A549 (cell line): ENCODE measurements around the gene ZNF585A. TPM values are rescaled to one million over a fixed set of nuclear protein-coding genes. Genes with fewer than 3 reads are reported as not detected.
A peak's percentile ranks its signal among the peaks of the same experiment; 100 is the strongest.

Experiments used
- ATAC-seq, 2 experiments: fragments of 200-7000 bp in 1 of 2; fragments of >200 bp in 1 of 2; cut with Nextera tagmentation in 1 of 2; cut with Tn5 transposase in 1 of 2; 3 replicates each; pipeline versions ENCODE4 v1.8.0 to v1.9.1; 2018 to 2020; ENCODE audit warnings: mild to moderate bottlenecking in 1 of 2, moderate library complexity in 1 of 2
- CTCF ChIA-PET: fragments of 300-600 bp; sonication (Branson Sonifier 250); formaldehyde crosslinking; extraction: SDS; loops from one replicate; lab custom pipeline; 2021; ENCODE audit warnings: antibody characterized with exemption, inconsistent platforms; lab: Yijun Ruan, JAX
- POLR2A ChIA-PET: fragments of 350-600 bp; formaldehyde crosslinking; extraction: SDS; loops from one replicate; lab custom pipeline; 2021; ENCODE audit warnings: antibody characterized with exemption, inconsistent platforms; lab: Yijun Ruan, JAX
- DNase-seq, 2 experiments: peaks; one replicate each; pipeline versions ENCODE4 v3.0.0 to v3.0.0-alpha.2; 2011 to 2016; ENCODE audit warnings: low read depth in 1 of 2, low spot score in 1 of 2
- FAIRE-seq: peaks from 2 replicates; lab custom pipeline; 2011; peaks lifted over from hg19 to GRCh38; lab: Jason Lieb, UNC
- H3K27ac ChIP-seq, 2 experiments: fragments of >200 bp; sonication (Bioruptor Twin); formaldehyde crosslinking; 3 replicates each; pipeline ENCODE4 v1.5.1; 2016 to 2017
- H3K4me1 ChIP-seq: fragments of >200 bp; sonication (Bioruptor Twin); formaldehyde crosslinking; 3 replicates; pipeline ENCODE4 v1.6.1; 2016
- H3K4me2 ChIP-seq: fragments of >200 bp; sonication (Bioruptor Twin); formaldehyde crosslinking; 3 replicates; pipeline ENCODE4 v1.6.1; 2016
- H3K4me3 ChIP-seq: fragments of >200 bp; sonication (Bioruptor Twin); formaldehyde crosslinking; 3 replicates; pipeline ENCODE4 v1.5.1; 2016
- H3K9me3 ChIP-seq: fragments of >200 bp; sonication (Bioruptor Twin); formaldehyde crosslinking; 3 replicates; pipeline ENCODE4 v1.6.1; 2016
- CBX8 ChIP-seq: fragments of 200-600 bp; sonication (generic); IDR thresholded peaks from 2 replicates; pipeline ENCODE4 v1.6.1; 2016
- CEBPB ChIP-seq, 2 experiments: fragments of >200 bp in 1 of 2; sonication (Bioruptor Twin) in 1 of 2; formaldehyde crosslinking in 1 of 2; IDR thresholded peaks; 2 replicates each; pipeline ENCODE4 v1.6.1; 2012 to 2016
- FOSL2 ChIP-seq, 2 experiments: fragments of 450-650 bp in 1 of 2; fragments of >200 bp in 1 of 2; sonication (Bioruptor Twin) in 1 of 2; formaldehyde crosslinking; IDR thresholded peaks; 2 replicates each; pipeline versions ENCODE4 v1.5.0 to v1.6.1; 2016 to 2020; ENCODE audit warnings: mild to moderate bottlenecking in 1 of 2, moderate library complexity in 1 of 2
- GATA3 ChIP-seq: IDR thresholded peaks from 2 replicates; pipeline ENCODE4 v1.6.1; 2012; ENCODE audit warnings: borderline replicate concordance
- HOXA7 ChIP-seq: fragments of 250-450 bp; sonication (Bioruptor Pico); IDR thresholded peaks from 2 replicates; pipeline ENCODE4 v1.5.0; 2020; ENCODE audit warnings: mild to moderate bottlenecking, moderate library complexity
- HOXB13 ChIP-seq: fragments of 250-450 bp; sonication (Bioruptor Pico); IDR thresholded peaks from 2 replicates; pipeline ENCODE4 v1.5.0; 2020; ENCODE audit warnings: low read depth, mild to moderate bottlenecking, moderate library complexity
- HOXB5 ChIP-seq: fragments of 250-450 bp; sonication (Bioruptor Pico); IDR thresholded peaks from 2 replicates; pipeline ENCODE4 v1.5.0; 2020; ENCODE audit warnings: mild to moderate bottlenecking, moderate library complexity
- JUN ChIP-seq, 2 experiments: fragments of >200 bp; sonication (Bioruptor Twin); formaldehyde crosslinking; IDR thresholded peaks; 2 replicates in 1 of 2; 3 replicates in 1 of 2; pipeline ENCODE4 v1.6.1; 2016 to 2017
- KDM1A ChIP-seq: fragments of 200-600 bp; sonication (generic); IDR thresholded peaks from 2 replicates; pipeline ENCODE4 v1.6.1; 2016; ENCODE audit warnings: low read depth, mild to moderate bottlenecking
- MYC ChIP-seq: IDR thresholded peaks from 2 replicates; pipeline ENCODE4 v1.6.1; 2012; ENCODE audit warnings: mild to moderate bottlenecking, inconsistent platforms, low read length, improper control_type of control experiment, borderline replicate concordance
- NPAS2 ChIP-seq: fragments of 250-450 bp; sonication (Bioruptor Pico); IDR thresholded peaks from 2 replicates; pipeline ENCODE4 v1.8.0; 2022; ENCODE audit warnings: mild to moderate bottlenecking, moderate library complexity, borderline replicate concordance
- PHF8 ChIP-seq: fragments of 200-600 bp; sonication (generic); IDR thresholded peaks from 2 replicates; pipeline ENCODE4 v1.6.1; 2016; ENCODE audit warnings: low read depth, mild to moderate bottlenecking, antibody characterized with exemption, moderate library complexity, borderline replicate concordance
- RCOR1 ChIP-seq: fragments of 150-350 bp; IDR thresholded peaks from 2 replicates; pipeline ENCODE4 v1.6.1; 2014; ENCODE audit warnings: antibody characterized with exemption, low read length, low read depth
- RFX5 ChIP-seq: fragments of 450-650 bp; IDR thresholded peaks from 2 replicates; pipeline ENCODE4 v1.7.1; 2014; ENCODE audit warnings: antibody characterized with exemption, mild to moderate bottlenecking, moderate library complexity
- RNF2 ChIP-seq: fragments of 200-600 bp; sonication (generic); IDR thresholded peaks from 2 replicates; pipeline ENCODE4 v1.6.1; 2016; ENCODE audit warnings: low read depth, mild to moderate bottlenecking, antibody characterized with exemption, moderate library complexity, borderline replicate concordance
- TFCP2L1 ChIP-seq: fragments of 250-450 bp; sonication (Bioruptor Pico); IDR thresholded peaks from 2 replicates; pipeline ENCODE4 v1.5.0; 2021; ENCODE audit warnings: mild to moderate bottlenecking
- ZSCAN20 ChIP-seq: fragments of 250-450 bp; sonication (Bioruptor Pico); IDR thresholded peaks from 2 replicates; pipeline ENCODE4 v1.8.0; 2022; ENCODE audit warnings: mild to moderate bottlenecking, moderate library complexity
- WGBS: methylation state at CpG from one replicate; pipeline ENCODE4 v1.1.6; 2017; ENCODE audit errors: missing lambda C conversion rate; 5-methylcytosine and 5-hydroxymethylcytosine counted together
- polyA minus RNA-seq: library from RNA; depleted of rRNA, polyadenylated mRNA; stranded (reverse); fragments of >200 nt; gene quantifications from 2 replicates; pipeline ENCODE4 v1.2.3, GENCODE V29; 2011; rRNA and poly(A)+ RNA removed
- polyA plus RNA-seq, 4 experiments: library from polyadenylated mRNA; depleted of rRNA in 3 of 4; stranded (reverse); fragments of >200 nt; fragmentation: RNase III in 1 of 4; extraction: RNeasy Plus Mini Kit Qiagen cat#74134 plus additional on column Dnase treatment in 1 of 4; gene quantifications; 2 replicates in 3 of 4; 3 replicates in 1 of 4; pipeline ENCODE4 v1.2.3, GENCODE V29; 2011 to 2017
- TF ChIP-seq, protein P1 (sequence below): IDR thresholded peaks from 2 replicates; pipeline ENCODE4 v1.6.1; 2012; ENCODE audit warnings: low read depth, borderline replicate concordance
- TF ChIP-seq, protein P2 (sequence below): IDR thresholded peaks from 2 replicates; pipeline ENCODE4 v1.6.1; 2012
- TF ChIP-seq, protein P3 (sequence below): fragments of 150-350 bp; IDR thresholded peaks from 2 replicates; pipeline ENCODE4 v1.6.1; 2014; ENCODE audit warnings: low read depth, mild to moderate bottlenecking, low read length
- TF ChIP-seq, protein P4 (sequence below): fragments of 250-450 bp; sonication (Bioruptor Pico); IDR thresholded peaks from 2 replicates; pipeline ENCODE4 v1.5.0; 2020; ENCODE audit warnings: low read depth, mild to moderate bottlenecking, moderate library complexity
- TF ChIP-seq, protein P5 (sequence below): IDR thresholded peaks from 2 replicates; pipeline ENCODE4 v1.6.1; 2012

ZNF585A gene
- polyA plus RNA-seq (2011; rRNA removed) (14.2 and 14.7 TPM in 2 replicates), polyA plus RNA-seq (2017; fragmentation: RNase III; extraction: RNeasy Plus Mini Kit Qiagen cat#74134 plus additional on column Dnase treatment) (4.4 to 5.1 TPM (median 5.0 TPM) in 3 replicates), polyA minus RNA-seq (4.1 and 5.1 TPM in 2 replicates)
- 3.2 and 4.8 TPM in 2 replicates for polyA plus RNA-seq (2012; cell fraction: cytosol; rRNA removed)
- 0.98 and 2.5 TPM in 2 replicates for polyA plus RNA-seq (2012; cell fraction: nucleus; rRNA removed)

DNA sequence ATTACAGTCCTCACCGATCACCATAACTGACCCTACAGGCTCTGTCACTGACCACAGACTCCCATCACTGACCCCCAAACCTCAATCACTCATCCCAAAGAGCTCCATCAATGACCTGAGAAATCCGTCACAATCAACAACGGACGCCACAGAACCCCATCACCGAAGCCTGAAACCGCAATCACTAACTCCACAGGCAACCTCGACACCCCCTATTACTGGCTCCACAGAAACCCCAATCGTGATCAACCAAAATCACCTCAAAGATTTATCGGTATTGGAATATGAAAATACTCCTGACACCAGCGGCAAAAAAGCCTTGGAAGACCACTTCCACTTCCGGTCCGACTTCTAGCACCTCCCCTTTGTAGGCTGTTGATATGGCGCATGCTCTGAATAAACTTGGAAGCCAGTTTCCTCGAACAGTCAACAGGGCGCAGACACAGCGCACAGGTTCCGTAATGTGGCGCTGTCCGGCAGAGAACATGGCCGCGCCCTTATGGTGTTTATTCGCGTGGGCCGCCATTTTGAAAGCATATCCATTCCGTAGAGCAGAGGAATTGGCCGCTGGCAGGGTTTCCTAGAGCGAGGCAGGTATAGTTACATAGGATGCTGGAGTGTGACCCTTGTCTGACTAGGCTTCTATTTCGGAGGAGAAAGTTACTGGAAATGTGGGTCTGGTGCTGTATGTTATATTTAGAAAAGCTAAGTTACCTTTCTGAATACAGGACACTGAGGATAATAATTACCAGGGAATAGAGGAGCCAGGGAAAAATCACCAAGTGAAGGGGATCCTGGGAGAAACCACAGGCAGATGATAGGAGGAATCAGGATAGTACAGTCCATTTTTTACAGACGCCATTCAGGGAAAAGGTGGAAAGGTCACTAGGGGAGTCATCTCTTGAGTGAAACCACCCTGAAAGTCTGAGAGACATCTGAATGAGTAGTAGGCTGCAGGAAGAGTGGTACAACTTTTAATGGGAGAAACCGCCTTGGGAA, at the start of gene ZNF585A:
Gene ZNF585A, minus strand, starts transcription at position 328 of the 999 bp plus-strand sequence. CDS start 2,785 bp downstream, outside the sequence.
- Histone ChIP-seq H3K9me3 (peaks cover 96% of the 10 kb centered on the region), H3K4me2 (peak within 1 kb of the TSS; percentile 53), H3K4me3 (peak within 1 kb of the TSS; percentile 64), H3K27ac (peak within 1 kb of the TSS; percentile 40 to 68; a peak in 5 of 6 replicates), H3K4me1 (no peaks in the 10 kb centered on the region)
- peak; percentile 100 for FAIRE-seq
- POLR2A ChIA-PET, result interaction anchor here (0.6 to 1.9 kb wide), 4 partner anchors 37 to 644 kb away, joined by 3 to 11 read pairs (median 4); partner anchors contain the start of genes ZNF383 and ZNF527
- CTCF ChIA-PET, result interaction anchor here (0.6 to 1.2 kb wide), 3 partner anchors 26 to 795 kb away, joined by 3 to 8 read pairs (median 4); no protein-coding TSS in a partner anchor
- peak; percentile 89 to 100 for DNase-seq
- peak; percentile 10; the same call in 1 of the 2 replicates for TF ChIP-seq HOXB13 (CRISPR knock-in tag)
- TF ChIP-seq, protein P1, sequence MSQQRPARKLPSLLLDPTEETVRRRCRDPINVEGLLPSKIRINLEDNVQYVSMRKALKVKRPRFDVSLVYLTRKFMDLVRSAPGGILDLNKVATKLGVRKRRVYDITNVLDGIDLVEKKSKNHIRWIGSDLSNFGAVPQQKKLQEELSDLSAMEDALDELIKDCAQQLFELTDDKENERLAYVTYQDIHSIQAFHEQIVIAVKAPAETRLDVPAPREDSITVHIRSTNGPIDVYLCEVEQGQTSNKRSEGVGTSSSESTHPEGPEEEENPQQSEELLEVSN, result peak; percentile 67; the same call in 1 of the 2 replicates
- TF ChIP-seq, protein P2, sequence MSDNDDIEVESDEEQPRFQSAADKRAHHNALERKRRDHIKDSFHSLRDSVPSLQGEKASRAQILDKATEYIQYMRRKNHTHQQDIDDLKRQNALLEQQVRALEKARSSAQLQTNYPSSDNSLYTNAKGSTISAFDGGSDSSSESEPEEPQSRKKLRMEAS, result peak; percentile 60; the same call in 1 of the 2 replicates
- 0 out of 2 replicates have a peak, but pooled peaks have one; percentile 5 for TF ChIP-seq HOXB5 (CRISPR knock-in tag)
- TF ChIP-seq RNF2, result no peak
- no peak for TF ChIP-seq CEBPB (IDR thresholded peaks at IDR 0.05)
- peak; percentile 57 for TF ChIP-seq PHF8
- TF ChIP-seq JUN (IDR thresholded peaks at IDR 0.05), result peak in 1 of 2 experiments; percentile 60; a peak in 2 of 5 replicates
- peak; percentile 25; the same call in 1 of the 2 replicates for TF ChIP-seq GATA3
- TF ChIP-seq TFCP2L1 (CRISPR knock-in tag), result no peak
- TF ChIP-seq, protein P3, sequence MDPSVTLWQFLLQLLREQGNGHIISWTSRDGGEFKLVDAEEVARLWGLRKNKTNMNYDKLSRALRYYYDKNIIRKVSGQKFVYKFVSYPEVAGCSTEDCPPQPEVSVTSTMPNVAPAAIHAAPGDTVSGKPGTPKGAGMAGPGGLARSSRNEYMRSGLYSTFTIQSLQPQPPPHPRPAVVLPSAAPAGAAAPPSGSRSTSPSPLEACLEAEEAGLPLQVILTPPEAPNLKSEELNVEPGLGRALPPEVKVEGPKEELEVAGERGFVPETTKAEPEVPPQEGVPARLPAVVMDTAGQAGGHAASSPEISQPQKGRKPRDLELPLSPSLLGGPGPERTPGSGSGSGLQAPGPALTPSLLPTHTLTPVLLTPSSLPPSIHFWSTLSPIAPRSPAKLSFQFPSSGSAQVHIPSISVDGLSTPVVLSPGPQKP, result peak; percentile 14; the same call in 1 of the 2 replicates
- peak; percentile 99 to 100 for ATAC-seq
- WGBS, result 8% methylated on average over 30 of the region's 30 CpGs

DNA sequence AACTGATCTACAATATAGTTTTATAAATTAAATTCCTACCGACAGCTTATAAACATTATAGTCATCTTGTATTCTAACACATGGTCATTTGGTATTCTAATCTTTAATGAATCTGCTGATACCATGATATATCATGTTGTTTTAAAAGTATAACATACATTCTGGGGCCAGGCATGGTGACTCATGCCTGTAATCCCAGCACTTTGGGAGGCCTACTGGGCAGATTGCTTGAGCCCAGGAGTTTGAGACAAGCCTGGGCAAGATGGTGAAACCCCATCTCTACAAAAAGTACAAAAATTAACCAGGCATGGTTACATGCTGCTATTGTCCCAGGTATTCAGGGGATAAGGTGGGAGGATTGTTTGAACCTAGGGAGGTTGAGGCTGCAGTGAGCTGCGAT, 48.6 kb upstream of the ZNF585A start:
- no peak for ATAC-seq
- Histone ChIP-seq H3K27ac (no peak overlapping the region), H3K9me3 (peaks cover 91% of the 10 kb centered on the region), H3K4me3 (no peak overlapping the region), H3K4me1 (no peaks in the 10 kb centered on the region), H3K4me2 (no peak overlapping the region)
- WGBS, result 86% methylated on average over 2 of the region's 2 CpGs
- CTCF ChIA-PET, result no interaction called here
- FAIRE-seq, result no peak
- no peak for TF ChIP-seq CBX8
- TF ChIP-seq FOSL2 (IDR thresholded peaks at IDR 0.05), result no peak
- peak; percentile 20; the same call in 1 of the 2 replicates for TF ChIP-seq FOSL2 (CRISPR knock-in tag; IDR thresholded peaks at IDR 0.05)
- DNase-seq, result no peak
- POLR2A ChIA-PET, result no interaction called here

DNA sequence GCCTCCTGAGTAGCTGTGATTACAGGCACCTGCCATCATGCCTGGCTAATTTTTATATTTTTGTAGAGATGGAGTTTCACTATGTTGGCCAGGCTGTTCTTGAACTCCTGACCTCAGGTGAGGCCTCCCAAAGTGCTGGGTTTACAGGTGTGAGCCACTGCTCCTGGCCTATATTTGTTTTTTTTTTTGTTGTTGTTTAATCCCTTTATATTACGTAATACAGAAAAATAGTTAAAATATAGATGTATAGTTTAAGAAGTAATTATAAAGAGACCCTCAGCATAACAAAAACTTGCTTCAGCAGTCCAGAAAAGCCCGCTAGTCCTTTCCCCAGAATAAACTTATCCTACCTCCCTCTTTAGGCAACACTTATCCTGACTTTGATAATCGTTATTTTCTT, 47.9 kb upstream of the ZNF585A start:
- no peak overlapping the region for H3K4me2 ChIP-seq
- peaks cover 91% of the 10 kb centered on the region for H3K9me3 ChIP-seq
- WGBS, result 93% methylated on average over 3 of the region's 3 CpGs
- ATAC-seq (no peak), FAIRE-seq (no peak), DNase-seq (no peak)
- H3K4me3 ChIP-seq, result no peak overlapping the region
- H3K27ac ChIP-seq, result no peak overlapping the region
- TF ChIP-seq RFX5 (no peak), NPAS2 (CRISPR knock-in tag) (no peak), ZSCAN20 (no peak), MYC (no peak), RCOR1 (no peak), KDM1A (no peak), HOXA7 (no peak)
- TF ChIP-seq, protein P4, sequence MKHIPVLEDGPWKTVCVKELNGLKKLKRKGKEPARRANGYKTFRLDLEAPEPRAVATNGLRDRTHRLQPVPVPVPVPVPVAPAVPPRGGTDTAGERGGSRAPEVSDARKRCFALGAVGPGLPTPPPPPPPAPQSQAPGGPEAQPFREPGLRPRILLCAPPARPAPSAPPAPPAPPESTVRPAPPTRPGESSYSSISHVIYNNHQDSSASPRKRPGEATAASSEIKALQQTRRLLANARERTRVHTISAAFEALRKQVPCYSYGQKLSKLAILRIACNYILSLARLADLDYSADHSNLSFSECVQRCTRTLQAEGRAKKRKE (CRISPR knock-in tag), result no peak
- TF ChIP-seq, protein P5, sequence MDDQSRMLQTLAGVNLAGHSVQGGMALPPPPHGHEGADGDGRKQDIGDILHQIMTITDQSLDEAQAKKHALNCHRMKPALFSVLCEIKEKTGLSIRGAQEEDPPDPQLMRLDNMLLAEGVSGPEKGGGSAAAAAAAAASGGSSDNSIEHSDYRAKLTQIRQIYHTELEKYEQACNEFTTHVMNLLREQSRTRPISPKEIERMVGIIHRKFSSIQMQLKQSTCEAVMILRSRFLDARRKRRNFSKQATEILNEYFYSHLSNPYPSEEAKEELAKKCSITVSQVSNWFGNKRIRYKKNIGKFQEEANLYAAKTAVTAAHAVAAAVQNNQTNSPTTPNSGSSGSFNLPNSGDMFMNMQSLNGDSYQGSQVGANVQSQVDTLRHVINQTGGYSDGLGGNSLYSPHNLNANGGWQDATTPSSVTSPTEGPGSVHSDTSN, result no peak
- TF ChIP-seq, protein P1, result no peak
- TF ChIP-seq, all 56 proteins: peak for 0
- POLR2A ChIA-PET, result interaction anchor here (0.6 kb wide), 1 partner anchor 49 kb away, joined by 3 read pairs; no protein-coding TSS in a partner anchor
- H3K4me1 ChIP-seq, result no peaks in the 10 kb centered on the region
- CTCF ChIA-PET, result no interaction called here
